CD14-positive monocyte (primary cell): ENCODE results near the gene ANKRD13A. TPM values are rescaled to one million over a fixed set of nuclear protein-coding genes. Genes with fewer than 3 reads are reported as not detected.
"Not testable (repeated sequence)": the region's sequence is repeated elsewhere in the genome, so short reads cannot be mapped to it uniquely, and the experiment has no call there.

Experiments
- DNase-seq, 3 donors: peaks; one replicate each; pipeline ENCODE4 v3.0.0-alpha.2; 2011 to 2022
- H2AFZ ChIP-seq: 2 replicates; pipeline ENCODE4 v1.6.0; 2012; ENCODE audit warnings: mild to moderate bottlenecking, low read depth, low read length, inconsistent platforms; ENCODE audit not compliant: insufficient read depth, poor library complexity, severe bottlenecking
- H3K27ac ChIP-seq, 2 donors: 1 replicate in 1 of 2; 2 replicates in 1 of 2; pipeline ENCODE4 v1.5.1; 2012 to 2013; ENCODE audit warnings: low read length in 2 of 2, control low read depth in 1 of 2, inconsistent platforms in 1 of 2, low read depth in 1 of 2, mild to moderate bottlenecking in 1 of 2
- H3K27me3 ChIP-seq, 2 donors: one replicate each; pipeline versions ENCODE4 v1.6.0 to v1.6.1; 2011 to 2013; ENCODE audit warnings: low read length in 2 of 2; ENCODE audit not compliant: control insufficient read depth in 2 of 2, insufficient read depth in 2 of 2
- H3K36me3 ChIP-seq, 2 donors: replicated peaks in 1 of 2; 1 replicate in 1 of 2; 2 replicates in 1 of 2; pipeline versions ENCODE4 v1.5.1 to v1.6.1; 2012 to 2013; ENCODE audit warnings: low read length in 2 of 2, control low read depth in 1 of 2, inconsistent platforms in 1 of 2, mild to moderate bottlenecking in 1 of 2; ENCODE audit not compliant: insufficient read depth in 2 of 2, control insufficient read depth in 1 of 2
- H3K4me1 ChIP-seq, 2 donors: 1 replicate in 1 of 2; 2 replicates in 1 of 2; pipeline versions ENCODE4 v1.5.1 to v1.6.1; 2012 to 2013; ENCODE audit warnings: low read length in 2 of 2, control low read depth in 1 of 2, inconsistent platforms in 1 of 2, mild to moderate bottlenecking in 1 of 2, moderate library complexity in 1 of 2; ENCODE audit not compliant: insufficient read depth in 2 of 2, control insufficient read depth in 1 of 2
- H3K4me2 ChIP-seq: replicated peaks from 2 replicates; pipeline ENCODE3; 2012; ENCODE audit warnings: low read length, moderate library complexity, mild to moderate bottlenecking; ENCODE audit not compliant: poor library complexity, severe bottlenecking; ENCODE audit errors: extremely low read depth
- H3K4me3 ChIP-seq, 3 experiments: fragments of 200-600 bp in 1 of 3; sonication (generic) in 1 of 3; replicated peaks in 1 of 3; 1 replicate in 2 of 3; 2 replicates in 1 of 3; pipeline ENCODE4 v1.5.1; 2011 to 2013; ENCODE audit warnings: low read length in 3 of 3, mild to moderate bottlenecking in 3 of 3, control low read depth in 2 of 3, low read depth in 2 of 3, inconsistent platforms in 1 of 3, moderate library complexity in 1 of 3
- H3K79me2 ChIP-seq: 2 replicates; pipeline ENCODE4 v1.6.0; 2012; ENCODE audit warnings: mild to moderate bottlenecking, control low read depth, inconsistent platforms, low read length, moderate library complexity; ENCODE audit not compliant: insufficient read depth
- H3K9ac ChIP-seq: 2 replicates; pipeline ENCODE4 v1.6.0; 2017; ENCODE audit warnings: low read length, mild to moderate bottlenecking; ENCODE audit not compliant: insufficient read depth, poor library complexity, severe bottlenecking
- H3K9me3 ChIP-seq, 2 donors: replicated peaks in 1 of 2; 1 replicate in 1 of 2; 2 replicates in 1 of 2; pipeline versions ENCODE4 v1.5.1 to v1.6.1; 2012 to 2013; ENCODE audit warnings: low read length in 2 of 2, control low read depth in 1 of 2; ENCODE audit not compliant: control insufficient read depth in 1 of 2, insufficient read depth in 1 of 2
- H4K20me1 ChIP-seq: 2 replicates; pipeline ENCODE4 v1.6.0; 2012; ENCODE audit warnings: mild to moderate bottlenecking, low read length, control low read depth, moderate library complexity; ENCODE audit not compliant: insufficient read depth
- H3K27ac Mint-ChIP-seq, 7 donors: one replicate each; pipeline ENCODE4 v1.8.0; 2020; ENCODE audit warnings: mild to moderate bottlenecking in 7 of 7, mixed read lengths in 7 of 7, moderate library complexity in 6 of 7, inconsistent platforms in 2 of 7
- H3K27me3 Mint-ChIP-seq, 3 donors: one replicate each; pipeline ENCODE4 v1.8.0; 2021 to 2022; ENCODE audit warnings: low read depth in 3 of 3, mild to moderate bottlenecking in 3 of 3, mixed read lengths in 3 of 3, moderate library complexity in 3 of 3, inconsistent platforms in 1 of 3
- H3K36me3 Mint-ChIP-seq, 2 donors: one replicate each; pipeline ENCODE4 v1.8.0; 2020; ENCODE audit warnings: mixed read lengths in 2 of 2, inconsistent platforms in 1 of 2, mild to moderate bottlenecking in 1 of 2
- H3K4me1 Mint-ChIP-seq: one replicate; pipeline ENCODE4 v1.8.0; 2020; ENCODE audit warnings: mild to moderate bottlenecking, mixed read lengths
- H3K4me3 Mint-ChIP-seq, 2 donors: one replicate each; pipeline ENCODE4 v1.8.0; 2020; ENCODE audit warnings: mild to moderate bottlenecking in 2 of 2, mixed read lengths in 2 of 2, moderate library complexity in 1 of 2
- H3K9me3 Mint-ChIP-seq, 7 donors: one replicate each; pipeline ENCODE4 v1.8.0; 2020 to 2022; ENCODE audit warnings: mixed read lengths in 7 of 7, mild to moderate bottlenecking in 6 of 7, moderate library complexity in 6 of 7, inconsistent platforms in 2 of 7
- WGBS: methylation state at CpG from one replicate; pipeline ENCODE4 v1.1.5; 2013; ENCODE audit warnings: missing lambda C conversion rate; ENCODE audit not compliant: insufficient coverage; 5-methylcytosine and 5-hydroxymethylcytosine counted together
- intact Hi-C, 2 donors: fragments of 100-400 bp; cut with micrococcal nuclease; formaldehyde crosslinking; loops; one replicate each; pipeline versions ENCODE4 v1.15.0 to v1.15.1; 2023
- polyA plus RNA-seq, 3 donors: library from polyadenylated mRNA; depleted of rRNA in 1 of 3; unstranded in 2 of 3; stranded (reverse) in 1 of 3; fragments of 300-500 nt in 2 of 3; fragments of >200 nt in 1 of 3; fragmentation: Illumina TruSeq in 2 of 3; gene quantifications; 1 replicate in 2 of 3; 2 replicates in 1 of 3; pipeline ENCODE4 v1.2.3, GENCODE V29; 2012 to 2021
- TF ChIP-seq, protein P1 (sequence below): fragments of 200-600 bp; IDR thresholded peaks from one replicate; pipeline ENCODE4 v1.8.0; 2022; ENCODE audit warnings: antibody characterized with exemption, mild to moderate bottlenecking

The ANKRD13A gene
- polyA plus RNA-seq, 3 donors = 42.8 to 89.3 (median 46.8) TPM

DNA sequence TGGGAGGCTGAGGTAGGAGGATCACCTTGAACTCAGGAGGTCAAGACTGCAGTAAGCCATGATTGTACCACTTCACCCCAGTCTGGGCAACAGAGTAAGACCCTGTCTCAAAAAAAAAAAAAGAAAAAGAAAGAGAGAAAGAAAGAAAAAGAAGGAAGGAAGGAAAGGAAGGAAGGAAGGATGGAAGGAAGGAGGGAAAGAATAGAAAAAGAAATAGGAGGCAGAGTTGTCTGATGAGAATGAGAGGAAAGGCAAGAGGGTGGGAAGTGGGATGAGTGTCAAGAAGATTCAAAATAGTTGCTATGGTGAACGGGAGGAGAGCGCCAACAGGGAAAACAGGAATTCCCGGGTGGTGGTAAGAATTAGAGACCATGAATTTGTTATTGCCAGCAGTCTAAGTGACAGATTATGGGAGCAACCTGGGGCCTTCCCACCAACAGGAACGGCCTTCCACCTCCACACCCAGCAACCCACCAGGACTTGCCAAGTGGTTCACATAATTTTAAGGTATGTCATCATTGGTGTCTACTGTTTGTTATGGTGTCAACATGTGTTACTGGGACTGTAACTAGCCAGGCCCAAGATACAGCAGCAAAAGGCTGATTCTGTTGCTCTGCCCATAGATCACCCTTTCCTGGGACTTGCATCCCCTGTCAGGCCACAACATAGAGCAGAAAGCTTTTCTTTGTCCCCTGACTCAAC lies 85.2 kb downstream of the ANKRD13A start:
- Histone ChIP-seq H3K36me3 (no peaks in the 10 kb centered on the region), H4K20me1 (no peaks in the 10 kb centered on the region), H3K27me3 (no peaks in the 10 kb centered on the region), H3K4me2 (no peak overlapping the region), H3K4me3 (no peak overlapping the region), H3K79me2 (no peaks in the 10 kb centered on the region), H3K9me3 (no peaks in the 10 kb centered on the region), H3K9ac (no peak overlapping the region), H2AFZ (no peak overlapping the region), H3K27ac (no peak overlapping the region), H3K4me1 (peaks cover 43 to 46% of the 10 kb centered on the region in 2 donors)
- no CpG with 5 or more reads among the region's 4 CpGs for WGBS
- no peak for DNase-seq
- Mint-ChIP-seq H3K27ac (no peak overlapping the region), H3K4me1 (peaks cover 42% of the 10 kb centered on the region), H3K4me3 (no peak overlapping the region), H3K27me3 (peaks cover 0 to 13% (median 6%) of the 10 kb centered on the region in 3 donors), H3K9me3 (peaks cover 0 to 5% (median 2%) of the 10 kb centered on the region in 7 donors), H3K36me3 (peaks cover 0 to 3% of the 10 kb centered on the region in 2 donors)
- intact Hi-C loops = no loop called here
- TF ChIP-seq, protein P1, sequence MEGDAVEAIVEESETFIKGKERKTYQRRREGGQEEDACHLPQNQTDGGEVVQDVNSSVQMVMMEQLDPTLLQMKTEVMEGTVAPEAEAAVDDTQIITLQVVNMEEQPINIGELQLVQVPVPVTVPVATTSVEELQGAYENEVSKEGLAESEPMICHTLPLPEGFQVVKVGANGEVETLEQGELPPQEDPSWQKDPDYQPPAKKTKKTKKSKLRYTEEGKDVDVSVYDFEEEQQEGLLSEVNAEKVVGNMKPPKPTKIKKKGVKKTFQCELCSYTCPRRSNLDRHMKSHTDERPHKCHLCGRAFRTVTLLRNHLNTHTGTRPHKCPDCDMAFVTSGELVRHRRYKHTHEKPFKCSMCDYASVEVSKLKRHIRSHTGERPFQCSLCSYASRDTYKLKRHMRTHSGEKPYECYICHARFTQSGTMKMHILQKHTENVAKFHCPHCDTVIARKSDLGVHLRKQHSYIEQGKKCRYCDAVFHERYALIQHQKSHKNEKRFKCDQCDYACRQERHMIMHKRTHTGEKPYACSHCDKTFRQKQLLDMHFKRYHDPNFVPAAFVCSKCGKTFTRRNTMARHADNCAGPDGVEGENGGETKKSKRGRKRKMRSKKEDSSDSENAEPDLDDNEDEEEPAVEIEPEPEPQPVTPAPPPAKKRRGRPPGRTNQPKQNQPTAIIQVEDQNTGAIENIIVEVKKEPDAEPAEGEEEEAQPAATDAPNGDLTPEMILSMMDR = no peak

DNA sequence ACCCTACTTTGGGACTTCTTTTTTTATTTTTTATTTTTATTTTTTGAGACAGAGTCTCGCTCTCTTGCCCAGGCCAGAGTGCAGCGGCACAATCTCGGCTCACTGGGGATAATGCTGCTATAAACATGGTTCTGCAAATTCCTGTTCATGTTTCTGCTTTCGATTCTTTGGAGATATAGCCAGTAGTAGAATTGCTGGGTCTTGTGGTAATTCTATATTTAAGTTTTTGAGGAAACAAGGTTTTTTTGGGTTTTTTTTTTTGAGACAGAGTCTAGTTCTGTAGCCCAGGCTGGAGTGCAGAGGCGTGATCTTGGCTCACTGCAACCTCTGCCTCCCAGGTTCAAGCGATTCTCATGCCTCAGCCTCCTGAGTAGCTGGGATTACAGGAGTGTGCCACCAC lies 89.0 kb downstream of the ANKRD13A start:
- H3K27ac Mint-ChIP-seq = peak overlapping the region; percentile 78 to 93 (median 91)
- Histone ChIP-seq H3K9ac (peak overlapping the region; percentile 13), H3K4me2 (peak overlapping the region; percentile 62), H3K4me1 (peaks cover 53 to 57% of the 10 kb centered on the region in 2 donors), H3K27ac (peak overlapping the region; percentile 56 to 72), H3K4me3 (peak overlapping the region in 1 of 3 experiments; percentile 52)
- H3K36me3 ChIP-seq, H4K20me1 ChIP-seq, H3K27me3 ChIP-seq, H3K36me3 Mint-ChIP-seq, H3K79me2 ChIP-seq, H3K9me3 Mint-ChIP-seq, intact Hi-C loops, H2AFZ ChIP-seq, H3K27me3 Mint-ChIP-seq, H3K9me3 ChIP-seq: not testable (repeated sequence)
- peaks cover 49% of the 10 kb centered on the region for H3K4me1 Mint-ChIP-seq
- 0% methylated on average over 5 of the region's 6 CpGs for WGBS
- H3K4me3 Mint-ChIP-seq = peak overlapping the region; percentile 18 to 63
- DNase-seq = peak; percentile 37 to 58 (median 51)
